GM18909 (cell line): ENCODE results near the gene KDM4C.

ENCODE experiments used
- ATAC-seq: cut with Tn5 transposase; IDR thresholded peaks from one replicate; pipeline ENCODE4 v1.9.1; 2021; ENCODE audit warnings: mild to moderate bottlenecking; ENCODE audit not compliant: unreplicated experiment, poor library complexity

Gene KDM4C

GRCh38 chr9:7223981-7224380, 466.2 kb downstream of the KDM4C start:
- ATAC-seq: no peak
